Ovary (tissue), 9 donors: Measurements from ENCODE around the gene PALMD. TPM values are rescaled to one million over a fixed set of nuclear protein-coding genes. Genes with fewer than 3 reads are reported as not detected.

Source experiments
- DNase-seq, 5 donors: peaks; one replicate each; pipeline ENCODE4 v3.0.0-alpha.2; 2019 to 2020
- H3K27ac ChIP-seq, 2 donors: fragments of 200-600 bp; one replicate each; pipeline versions ENCODE4 v1.5.1 to v1.8.0; 2019 to 2022
- H3K27me3 ChIP-seq: fragments of 200-600 bp; one replicate; pipeline ENCODE4 v1.8.0; 2022
- H3K36me3 ChIP-seq: fragments of 200-600 bp; sonication (generic); one replicate; pipeline ENCODE4 v1.5.1; 2019
- H3K4me1 ChIP-seq: one replicate; pipeline ENCODE4 v1.8.1; 2013; ENCODE audit warnings: mild to moderate bottlenecking, moderate library complexity; ENCODE audit not compliant: insufficient read depth
- H3K4me3 ChIP-seq: fragments of 200-600 bp; sonication (generic); one replicate; pipeline ENCODE4 v1.5.1; 2017
- H3K9me3 ChIP-seq, 2 donors: fragments of 200-600 bp in 1 of 2; sonication (generic) in 1 of 2; one replicate each; pipeline versions ENCODE4 v1.5.1 to v1.8.1; 2013 to 2019; ENCODE audit warnings: mild to moderate bottlenecking in 1 of 2, moderate library complexity in 1 of 2
- CTCF ChIP-seq, 3 donors: fragments of 450-650 bp in 2 of 3; fragments of 200-600 bp in 1 of 3; IDR thresholded peaks; one replicate each; pipeline versions ENCODE4 v1.5.1 to v1.8.0; 2016 to 2022; ENCODE audit warnings: antibody characterized with exemption in 3 of 3, mild to moderate bottlenecking in 1 of 3
- EP300 ChIP-seq: sonication (generic); formaldehyde crosslinking; IDR thresholded peaks from one replicate; pipeline ENCODE4 v1.6.1; 2017; ENCODE audit warnings: antibody characterized with exemption
- POLR2A ChIP-seq: fragments of 450-650 bp; IDR thresholded peaks from one replicate; pipeline ENCODE4 v1.6.1; 2017; ENCODE audit warnings: antibody characterized with exemption, mild to moderate bottlenecking, moderate library complexity
- WGBS, 3 donors: extraction: QIAGEN DNeasy Blood & Tissue Kit in 1 of 3; methylation state at CpG; one replicate each; pipeline versions ENCODE4 v1.1.5 to v1.1.7; 2013 to 2017; 5-methylcytosine and 5-hydroxymethylcytosine counted together
- intact Hi-C, 4 donors: fragments of 100-400 bp; cut with DNase I; formaldehyde crosslinking; loops; one replicate each; pipeline versions ENCODE4 v1.11.0 to v1.15.1; 2022 to 2023
- polyA plus RNA-seq, 2 donors: library from polyadenylated mRNA; stranded (reverse); fragments of 200-250 nt in 1 of 2; fragments of 350-450 nt in 1 of 2; fragmentation: Illumina TruSeq in 1 of 2; extraction: RNeasy Lipid Tissue Mini Kit (QIAGEN cat#74804) in 1 of 2; gene quantifications; one replicate each; pipeline ENCODE4 v1.2.3, GENCODE V29; 2013 to 2014
- total RNA-seq, 7 donors: library from RNA; depleted of rRNA in 2 of 7; stranded (reverse); fragments of >200 nt in 2 of 7; fragmentation: NEBNext Ultra II Directional in 3 of 7; extraction: Animal tissue kit (Norgen Biotek cat#: 25700) in 3 of 7; gene quantifications; one replicate each; pipeline versions ENCODE4 v1.1.0 to v1.2.4, GENCODE V29; 2016 to 2023
- donor health status: DM: no; HTN: no; CAD: no; lungs with moderate emphysema.
- donor health status: DM: no; HTN: no; CAD: no.
- donor health status: Bipolar disorder and iron deficiency.
- donor health status: DM: yes; HTN: yes; CAD: no.
- donor health status: DM: no; HTN: no; CAD: no.
- donor health status: DM: yes; HTN: yes; CAD: no.

Gene PALMD
- total and polyA plus RNA-seq, 9 donors, result 18.0 to 43.7 (median 30.2) TPM

- 86 to 92% (median 89%) methylated on average over 3 of the region's 3 CpGs for WGBS, 3 donors
- peaks cover 4% of the 10 kb centered on the region for H3K4me1 ChIP-seq
- no peaks in the 10 kb centered on the region for H3K27me3 ChIP-seq
- H3K9me3 ChIP-seq, result no peaks in the 10 kb centered on the region
- intact Hi-C loops, result no loop called here
- TF ChIP-seq CTCF (IDR thresholded peaks at IDR 0.05) (no peak), POLR2A (no peak), EP300 (no peak)
- DNase-seq, result no peak
- H3K36me3 ChIP-seq, result no peaks in the 10 kb centered on the region
- no peak overlapping the region for H3K4me3 ChIP-seq
- H3K27ac ChIP-seq, result no peak overlapping the region
Observed at GRCh38 chr1:99656701-99657100, 10.8 kb downstream of the PALMD start.

- no peaks in the 10 kb centered on the region for H3K9me3 ChIP-seq
- H3K27me3 ChIP-seq, result no peaks in the 10 kb centered on the region
- no peak for DNase-seq
- intact Hi-C loops, result no loop called here
- peaks cover 6% of the 10 kb centered on the region for H3K4me1 ChIP-seq
- 88 to 94% (median 91%) methylated on average over 5 of the region's 5 CpGs for WGBS, 3 donors
- no peak overlapping the region for H3K4me3 ChIP-seq
- no peaks in the 10 kb centered on the region for H3K36me3 ChIP-seq
- H3K27ac ChIP-seq, result no peak overlapping the region
- no peak for TF ChIP-seq CTCF (IDR thresholded peaks at IDR 0.05)
- TF ChIP-seq EP300, result no peak
- TF ChIP-seq POLR2A, result no peak
Observed at GRCh38 chr1:99657213-99658030, 11.5 kb downstream of the PALMD start.

DNA sequence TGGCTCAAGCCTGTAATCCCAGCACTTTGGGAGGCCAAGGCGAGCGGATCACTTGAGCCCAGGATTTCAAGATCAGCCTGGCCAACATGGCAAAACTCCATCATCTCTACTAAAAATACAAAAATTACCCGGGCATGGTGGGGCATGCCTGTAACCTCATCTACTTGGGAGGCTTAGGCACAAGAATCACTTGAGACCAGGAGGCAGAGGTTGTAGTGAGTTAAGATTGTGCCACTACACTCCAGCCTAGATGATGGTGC lies 12.0 kb downstream of the PALMD start:
- Histone ChIP-seq H3K36me3 (no peaks in the 10 kb centered on the region), H3K9me3 (no peaks in the 10 kb centered on the region), H3K27ac (no peak overlapping the region), H3K4me3 (no peak overlapping the region), H3K27me3 (no peaks in the 10 kb centered on the region), H3K4me1 (peaks cover 9% of the 10 kb centered on the region)
- intact Hi-C loops, result no loop called here
- no peak for TF ChIP-seq EP300
- no peak for TF ChIP-seq POLR2A
- no peak for TF ChIP-seq CTCF (IDR thresholded peaks at IDR 0.05)
- WGBS, 3 donors, result 93 to 97% (median 95%) methylated on average over 3 of the region's 3 CpGs
- no peak for DNase-seq

GRCh38 chr1:99659755-99660210 lies 13.9 kb downstream of the PALMD start:
- no peaks in the 10 kb centered on the region for H3K36me3 ChIP-seq
- no peaks in the 10 kb centered on the region for H3K27me3 ChIP-seq
- WGBS, 3 donors, result 84 to 91% (median 87%) methylated on average over 2 of the region's 2 CpGs
- peak overlapping the region in 1 of 2 donors; percentile 81 for H3K27ac ChIP-seq
- peaks cover 11% of the 10 kb centered on the region for H3K4me1 ChIP-seq
- no peaks in the 10 kb centered on the region for H3K9me3 ChIP-seq
- no peak overlapping the region for H3K4me3 ChIP-seq
- intact Hi-C loops, result no loop called here
- TF ChIP-seq POLR2A (peak; percentile 11), EP300 (no peak)
- no peak for DNase-seq

DNA sequence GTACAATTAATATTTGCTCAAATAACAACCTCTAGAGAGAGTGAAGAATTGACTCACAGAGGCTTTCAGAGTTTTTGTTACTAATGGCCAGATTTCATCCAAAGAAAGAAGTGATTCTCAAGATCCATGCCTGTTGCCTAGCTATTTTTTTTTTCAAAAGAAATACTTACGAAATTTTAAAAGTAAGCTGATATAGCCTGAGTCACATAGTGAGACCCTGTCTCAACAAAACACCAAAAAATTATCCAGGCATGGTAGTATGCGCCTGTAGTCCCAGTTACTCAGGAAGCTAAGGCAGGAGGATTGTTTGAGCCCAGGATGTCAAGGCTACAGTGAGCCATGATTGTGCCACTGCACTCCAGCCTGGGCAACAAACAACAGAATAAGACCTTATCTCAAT lies 14.6 kb downstream of the PALMD start:
- 76 to 83% (median 80%) methylated on average over 2 of the region's 2 CpGs for WGBS, 3 donors

More for the DNA sequence above, 14.6 kb downstream of the PALMD start:
- intact Hi-C loops, result no loop called here
- Histone ChIP-seq H3K27ac (peak overlapping the region in 1 of 2 donors; percentile 81), H3K9me3 (no peaks in the 10 kb centered on the region), H3K27me3 (no peaks in the 10 kb centered on the region), H3K4me1 (peaks cover 11% of the 10 kb centered on the region), H3K4me3 (no peak overlapping the region), H3K36me3 (no peaks in the 10 kb centered on the region)
- no peak for TF ChIP-seq POLR2A
- DNase-seq, result no peak
